ENCODE data around the gene WDR91.
"Not testable (repeated sequence)": the region's sequence is repeated elsewhere in the genome, so short reads cannot be mapped to it uniquely, and the experiment has no call there.

WDR91 gene

DNA sequence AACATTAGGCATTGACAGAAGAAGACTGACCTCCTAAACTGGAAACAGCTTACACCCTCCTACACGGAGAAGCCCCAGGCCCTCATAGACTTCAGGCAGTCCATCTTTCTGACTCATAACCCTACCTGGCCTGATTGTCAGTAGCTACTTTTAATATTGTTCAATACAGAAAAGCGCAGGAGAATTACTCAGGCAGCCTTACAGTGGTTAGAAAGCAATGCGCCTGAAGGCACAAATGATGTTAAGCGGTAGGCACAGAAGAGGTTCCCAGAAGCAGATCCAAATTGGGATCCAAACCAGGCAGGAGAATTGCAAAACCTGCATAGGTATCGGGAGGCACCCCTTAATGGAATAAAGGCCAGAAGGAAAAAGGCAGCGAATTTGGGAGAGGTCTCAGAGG is 35.4 kb downstream of the WDR91 start:
- DNase-seq: no peak

DNA sequence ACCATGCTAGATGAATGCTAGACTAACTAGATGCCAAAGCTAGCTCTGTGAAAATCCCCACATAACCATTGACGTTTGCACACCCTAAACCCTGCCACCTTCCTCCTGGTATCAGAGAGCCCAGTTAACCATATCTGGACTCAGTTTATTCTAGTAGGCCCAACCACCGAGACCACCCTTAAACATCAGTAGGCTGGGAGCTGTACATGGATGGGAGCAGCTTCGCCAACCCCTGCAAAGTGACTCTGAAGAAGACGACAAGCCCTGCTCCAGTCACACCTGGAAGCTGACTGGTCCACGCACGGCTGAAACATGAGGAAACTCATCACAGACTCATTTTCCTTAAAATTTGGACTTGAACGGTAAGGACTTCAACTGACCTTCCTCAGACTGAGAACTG is 36.4 kb downstream of the WDR91 start:
- no peak for DNase-seq

DNA sequence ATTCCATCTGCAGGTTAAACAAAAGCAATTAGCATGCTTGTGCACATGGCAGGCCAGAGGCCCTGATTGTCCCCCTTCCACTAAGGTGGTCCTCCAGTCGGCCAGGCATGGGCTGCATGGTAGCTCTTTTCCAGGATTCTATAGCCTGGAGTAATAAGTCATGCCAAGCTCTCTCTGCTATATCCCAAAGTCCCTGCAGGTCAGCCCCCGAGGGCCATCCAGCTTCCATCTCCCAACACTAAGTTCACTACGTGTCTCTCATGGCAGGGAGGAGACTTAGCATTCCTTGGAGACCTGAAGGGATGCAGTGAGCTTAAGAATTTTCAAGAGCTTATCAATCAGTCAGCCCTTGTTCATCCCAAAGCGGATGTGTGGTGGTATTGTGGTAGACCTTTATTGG is 37.4 kb downstream of the WDR91 start:
- not testable (repeated sequence) for DNase-seq

DNA sequence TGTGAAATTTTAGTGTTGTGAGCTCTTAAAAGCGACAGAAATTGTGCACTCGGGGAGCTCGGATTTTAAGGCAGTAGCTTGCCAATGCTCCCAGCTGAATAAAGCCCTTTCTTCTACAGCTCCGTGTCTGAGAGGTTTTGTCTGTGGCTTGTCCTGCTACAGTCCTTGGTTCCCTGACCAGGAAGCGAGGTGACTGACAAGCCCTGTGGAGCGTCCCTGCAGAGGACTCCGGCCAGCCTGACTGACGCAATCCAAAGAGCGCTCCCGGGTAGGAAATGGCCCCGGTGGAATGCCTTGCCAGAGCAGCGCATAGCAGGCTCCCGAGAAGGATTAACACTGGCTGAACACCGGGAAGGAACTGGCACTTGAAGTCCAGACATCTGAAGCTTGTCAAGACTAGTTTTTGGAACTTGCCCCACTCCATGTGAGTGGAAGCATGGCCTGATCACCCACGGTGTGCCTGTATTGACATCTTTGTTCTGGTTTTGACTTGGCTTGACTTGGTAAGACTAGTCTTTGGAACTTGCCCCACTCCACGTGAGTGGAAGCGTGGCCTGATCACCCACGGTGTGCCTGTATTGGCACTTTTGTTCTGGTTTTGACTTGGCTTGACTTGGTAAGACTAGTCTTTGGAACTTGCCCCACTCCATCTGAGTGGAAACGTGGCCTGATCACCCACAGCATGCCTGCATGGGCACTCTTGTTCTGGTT is 39.6 kb downstream of the WDR91 start:
- not testable (repeated sequence) for DNase-seq

DNA sequence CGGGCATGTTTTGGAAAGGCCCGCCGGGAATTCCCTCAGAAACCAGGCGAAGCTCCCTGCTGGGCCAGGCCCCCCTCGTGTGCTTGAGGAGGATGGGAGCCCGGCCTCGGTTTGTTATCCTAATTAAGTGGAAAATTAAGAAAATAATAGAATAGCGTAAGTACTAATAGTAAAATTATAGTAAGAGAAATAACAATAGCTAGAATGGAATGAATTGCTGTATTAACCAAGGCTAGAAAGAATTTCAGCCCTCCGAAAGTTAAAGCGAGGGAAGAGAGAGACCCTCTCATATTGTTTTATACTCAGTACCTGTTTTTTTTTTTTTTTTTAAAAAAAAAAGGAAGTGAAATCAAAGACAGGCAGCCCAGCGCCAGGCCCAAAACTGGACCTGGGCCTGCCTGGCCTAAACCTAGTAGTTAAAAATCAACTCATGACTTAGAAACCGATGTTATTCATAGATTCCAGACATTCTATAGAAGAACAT is 40.3 kb downstream of the WDR91 start:
- not testable (repeated sequence) for DNase-seq

DNA sequence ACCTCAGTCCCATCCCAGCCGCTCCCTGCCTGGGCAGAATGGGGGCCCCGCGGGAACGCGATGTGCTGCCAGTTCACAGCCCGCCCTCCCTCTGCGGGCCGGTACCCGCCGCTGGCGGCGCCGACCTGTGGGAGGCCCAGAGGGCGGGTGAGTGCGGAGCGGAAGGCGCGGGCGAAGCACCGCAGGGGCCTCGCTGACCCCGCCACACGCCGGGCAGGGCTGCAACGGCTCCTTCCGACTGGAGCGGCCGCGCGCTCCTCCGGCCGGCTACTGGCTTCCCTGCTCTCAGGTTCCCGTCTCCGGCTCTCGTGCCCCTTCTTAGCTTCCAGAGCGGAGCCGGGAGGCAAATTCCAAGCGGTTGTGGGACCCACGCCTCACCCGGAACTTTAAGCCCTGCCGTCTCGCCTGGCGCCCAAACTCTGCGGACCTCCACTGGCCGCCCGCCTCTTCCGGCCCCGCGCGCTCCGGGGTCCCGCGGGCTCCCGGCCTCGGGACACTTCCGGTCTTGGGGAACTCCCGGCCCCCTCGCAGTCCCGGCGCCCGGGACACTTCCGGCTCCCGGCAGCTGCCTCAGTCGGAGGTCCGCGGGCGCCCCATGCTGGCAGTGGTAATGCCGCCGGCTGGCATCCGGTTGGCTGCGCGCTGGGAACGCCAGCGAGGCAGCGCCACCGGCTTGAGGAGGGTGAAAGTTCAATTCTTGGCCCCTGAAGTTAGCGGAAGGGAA is 40.9 kb downstream of the WDR91 start, which contains the start of gene CYREN:
TSS of gene CYREN (minus strand) at position 434 of the 724 bp plus-strand sequence. CDS start 1,785 bp downstream, outside the sequence.
- DNase-seq: peak; percentile 83

DNA sequence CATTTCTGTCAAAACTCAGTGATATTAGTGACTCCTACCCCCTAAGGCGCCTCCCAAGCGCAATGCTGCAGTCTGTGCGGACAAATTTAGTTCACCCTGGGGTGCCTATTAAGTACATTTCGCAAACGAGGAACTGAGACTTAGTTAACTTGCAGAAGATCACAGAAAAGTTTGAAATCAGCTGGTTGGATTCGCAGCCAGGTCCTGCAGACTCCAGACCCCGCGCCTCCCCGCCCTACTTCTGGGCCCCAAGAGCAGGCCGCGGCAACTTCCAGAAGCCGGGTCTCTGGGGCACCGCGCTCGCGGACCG is 41.4 kb downstream of the WDR91 start:
- DNase-seq: no peak

DNA sequence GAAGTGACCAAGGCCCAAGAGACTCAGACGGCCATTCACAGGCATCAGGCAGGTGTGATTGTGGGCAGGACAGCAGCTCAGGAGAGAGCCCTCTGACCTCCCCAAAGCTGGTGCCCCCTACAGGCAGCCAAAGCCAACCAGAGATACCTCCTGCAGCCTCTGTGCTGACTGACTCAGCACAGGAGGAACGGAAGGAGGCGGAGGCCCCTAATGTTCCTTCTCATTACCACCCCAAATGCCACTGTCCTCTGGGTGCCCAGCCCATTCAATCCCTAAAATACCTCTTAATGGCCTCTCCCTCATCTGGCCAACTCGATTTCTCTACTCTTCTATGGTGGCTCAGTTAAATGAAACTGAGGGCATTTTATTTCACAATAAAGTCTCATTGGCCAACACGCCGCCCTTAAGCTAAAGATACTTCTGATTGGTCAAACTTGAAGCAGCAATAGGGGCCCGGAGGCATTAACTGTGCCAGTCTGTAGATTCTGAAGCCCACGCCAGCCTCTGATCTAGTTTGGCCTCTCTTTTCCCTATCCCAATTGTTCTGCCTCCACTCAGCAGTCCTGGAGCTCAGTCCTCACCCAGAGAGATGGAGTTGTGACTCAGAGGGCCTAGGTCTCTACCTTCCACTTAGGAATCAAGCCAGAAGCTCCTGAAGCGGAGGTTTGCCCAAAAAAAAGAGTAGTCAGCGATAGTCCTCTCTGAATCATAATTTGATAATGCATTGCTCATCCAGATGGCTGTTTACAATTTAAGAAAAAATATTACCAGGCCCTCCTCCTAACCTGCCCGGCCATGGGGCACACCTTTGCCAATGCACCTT is 42.0 kb downstream of the WDR91 start:
- DNase-seq: peak; percentile 37

DNA sequence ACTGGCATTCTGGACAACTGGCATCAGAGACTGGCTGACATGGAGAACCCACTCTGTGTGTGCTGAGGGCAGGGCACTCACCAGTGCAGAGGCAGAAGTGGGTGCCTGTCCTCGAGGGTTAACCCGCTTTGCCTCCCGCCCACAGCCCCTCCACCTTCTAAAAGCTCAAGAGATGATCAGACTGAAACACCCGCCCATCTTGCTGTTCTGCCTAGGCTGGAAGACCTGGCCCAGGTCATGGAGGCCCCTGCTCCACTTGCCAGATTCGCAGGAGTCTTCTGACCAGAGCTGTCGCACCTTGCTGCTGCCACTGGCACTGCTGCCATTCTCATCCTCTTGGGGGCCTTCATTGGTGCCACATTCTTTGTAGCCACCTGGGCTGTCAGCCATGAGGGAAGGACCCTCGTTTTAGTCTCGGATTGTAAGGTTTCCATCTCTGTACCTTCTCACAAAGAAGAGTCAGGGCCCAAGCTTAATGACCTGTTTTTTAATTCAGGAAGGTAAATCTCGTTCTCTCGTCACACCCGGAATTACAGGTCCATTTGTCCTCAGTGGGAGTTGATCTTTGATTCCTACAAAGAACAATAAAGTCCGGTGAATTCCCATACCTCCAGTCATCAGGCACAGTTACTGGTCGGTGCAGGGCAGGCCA is 42.7 kb downstream of the WDR91 start:
- no peak for DNase-seq

DNA sequence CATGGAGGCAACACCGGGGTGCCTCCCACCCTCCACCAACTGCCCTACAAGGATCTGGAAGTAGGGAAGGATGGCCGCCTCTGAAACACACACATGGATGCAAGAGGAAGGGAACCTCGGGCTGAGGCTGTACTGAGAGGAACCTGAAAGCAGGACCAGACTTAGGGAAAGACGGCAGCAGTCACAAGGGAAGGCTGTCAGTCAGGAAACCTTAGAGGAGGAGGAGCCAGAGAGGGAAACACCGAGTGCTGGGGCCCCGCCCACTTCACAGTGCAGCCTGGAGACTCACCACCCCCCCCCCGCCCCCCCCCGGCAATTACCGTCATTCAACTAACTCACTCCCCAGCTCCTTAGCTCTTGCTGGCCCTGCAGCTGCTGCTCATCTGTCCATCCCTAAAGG is 43.3 kb downstream of the WDR91 start:
- DNase-seq: no peak

DNA sequence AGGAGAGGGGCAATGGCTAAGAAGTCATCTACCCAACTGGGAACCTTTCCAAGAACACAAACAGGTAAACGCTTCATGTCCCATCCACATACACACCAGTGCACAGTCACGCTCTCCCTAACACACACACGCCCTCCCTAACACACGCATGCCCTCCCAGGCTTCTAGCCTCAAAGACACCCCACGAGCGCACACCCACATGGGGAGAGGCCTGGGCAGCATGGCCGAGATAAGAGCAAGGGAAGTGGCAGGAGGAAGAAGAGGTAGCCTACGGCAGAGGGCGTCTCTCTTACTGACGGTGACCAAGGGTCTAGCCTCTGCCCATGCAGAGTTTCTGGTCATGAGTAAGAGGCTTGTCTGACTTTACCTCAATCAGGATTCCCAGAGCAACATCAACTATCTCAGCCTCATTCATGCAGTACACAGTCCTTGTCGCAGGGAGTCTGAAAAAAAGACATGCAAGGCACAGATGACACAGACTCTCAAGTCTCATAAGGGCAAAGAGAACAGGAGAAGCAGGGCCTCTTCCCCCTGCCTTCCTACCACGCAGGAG is 43.9 kb downstream of the WDR91 start:
- DNase-seq: no peak

DNA sequence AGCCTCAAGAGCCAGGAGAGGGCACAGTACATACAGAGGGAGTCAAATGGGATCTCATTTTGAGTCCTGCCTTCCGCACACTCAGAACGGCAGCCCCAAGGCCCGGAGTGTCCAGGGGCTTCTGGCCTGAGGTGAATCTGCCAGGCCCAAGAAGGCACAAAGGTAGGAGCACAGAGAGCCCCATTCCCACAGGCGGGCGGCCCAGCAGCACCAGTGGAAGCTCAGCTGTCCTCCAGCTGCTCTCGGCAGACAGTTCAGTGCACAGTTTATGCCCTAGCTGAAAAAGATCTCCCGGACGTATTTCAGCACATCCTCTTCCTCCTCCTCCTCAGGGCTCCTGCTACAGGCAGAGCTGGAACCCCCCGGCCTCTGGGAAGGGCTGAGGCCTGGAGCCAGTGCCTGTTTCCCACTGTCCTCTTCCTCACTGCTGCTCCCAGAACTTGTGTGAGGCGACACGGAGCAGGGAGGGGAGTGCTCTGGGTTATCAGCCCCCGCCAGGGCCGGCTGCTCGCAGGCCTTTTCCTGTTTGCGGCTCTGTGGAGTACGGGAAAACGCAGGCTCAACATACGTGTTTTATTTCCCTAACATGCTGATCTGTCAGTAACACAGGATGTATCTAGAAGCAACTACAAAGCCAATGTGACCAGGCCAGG is 44.9 kb downstream of the WDR91 start:
- DNase-seq: no peak

DNA sequence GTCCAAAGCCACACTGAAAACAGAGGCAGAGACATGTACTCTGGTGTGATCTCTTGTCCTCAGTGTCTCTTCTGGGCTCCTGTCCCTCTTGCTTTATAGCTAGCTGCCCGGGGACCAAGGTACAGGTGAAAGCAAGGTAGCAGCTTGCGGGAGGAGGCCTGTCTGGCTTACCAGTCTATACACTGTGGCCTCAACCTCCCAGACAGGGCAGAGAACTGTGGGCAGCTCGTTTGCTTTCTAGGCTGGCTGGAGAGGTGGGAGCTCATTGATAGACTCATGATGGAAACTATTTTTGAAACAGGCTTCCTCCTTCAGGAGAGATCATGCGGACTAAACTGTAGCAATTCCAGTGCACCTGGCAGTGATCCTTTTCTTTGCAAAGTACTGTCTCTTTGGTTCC is 45.5 kb downstream of the WDR91 start:
- DNase-seq: no peak

DNA sequence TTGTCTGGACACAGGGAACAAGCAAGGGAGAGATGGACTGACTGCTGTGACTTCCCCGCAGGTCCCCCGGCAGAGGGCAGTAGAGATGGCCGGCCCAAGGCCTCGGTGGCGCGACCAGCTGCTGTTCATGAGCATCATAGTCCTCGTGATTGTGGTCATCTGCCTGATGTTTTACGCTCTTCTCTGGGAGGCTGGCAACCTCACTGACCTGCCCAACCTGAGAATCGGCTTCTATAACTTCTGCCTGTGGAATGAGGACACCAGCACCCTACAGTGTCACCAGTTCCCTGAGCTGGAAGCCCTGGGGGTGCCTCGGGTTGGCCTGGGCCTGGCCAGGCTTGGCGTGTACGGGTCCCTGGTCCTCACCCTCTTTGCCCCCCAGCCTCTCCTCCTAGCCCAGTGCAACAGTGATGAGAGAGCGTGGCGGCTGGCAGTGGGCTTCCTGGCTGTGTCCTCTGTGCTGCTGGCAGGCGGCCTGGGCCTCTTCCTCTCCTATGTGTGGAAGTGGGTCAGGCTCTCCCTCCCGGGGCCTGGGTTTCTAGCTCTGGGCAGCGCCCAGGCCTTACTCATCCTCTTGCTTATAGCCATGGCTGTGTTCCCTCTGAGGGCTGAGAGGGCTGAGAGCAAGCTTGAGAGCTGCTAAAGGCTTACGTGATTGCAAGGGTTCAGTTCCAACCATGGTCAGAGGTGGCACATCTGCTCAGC is 46.8 kb downstream of the WDR91 start:
- no peak for DNase-seq

DNA sequence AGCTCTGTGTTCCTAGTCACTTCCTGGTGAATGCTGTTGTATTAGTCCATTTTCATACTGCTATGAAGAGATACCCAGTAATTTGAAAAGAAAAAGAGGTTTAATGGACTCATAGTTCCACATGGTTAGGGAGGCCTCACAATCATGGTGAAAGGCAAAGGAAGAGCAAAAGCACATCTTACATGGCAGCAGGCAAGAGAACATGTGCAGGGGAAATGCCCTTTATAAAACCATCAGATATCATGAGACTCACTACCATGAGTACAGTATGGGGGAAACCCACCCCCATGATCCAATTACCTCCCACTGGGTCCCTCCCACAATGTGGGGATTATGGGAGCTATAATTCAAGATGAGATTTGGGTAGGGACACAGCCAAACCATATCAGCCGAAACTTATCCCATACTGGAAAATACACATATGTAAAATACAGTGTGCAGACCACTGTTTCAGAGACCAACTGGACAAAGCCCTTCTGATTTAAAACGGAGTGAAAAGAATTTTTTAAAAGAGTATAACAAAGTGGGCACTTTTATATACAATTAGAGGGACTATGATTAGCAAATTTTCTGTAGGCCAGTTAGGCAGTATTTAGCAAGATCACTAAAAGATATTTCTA is 48.8 kb downstream of the WDR91 start:
- DNase-seq: no peak

DNA sequence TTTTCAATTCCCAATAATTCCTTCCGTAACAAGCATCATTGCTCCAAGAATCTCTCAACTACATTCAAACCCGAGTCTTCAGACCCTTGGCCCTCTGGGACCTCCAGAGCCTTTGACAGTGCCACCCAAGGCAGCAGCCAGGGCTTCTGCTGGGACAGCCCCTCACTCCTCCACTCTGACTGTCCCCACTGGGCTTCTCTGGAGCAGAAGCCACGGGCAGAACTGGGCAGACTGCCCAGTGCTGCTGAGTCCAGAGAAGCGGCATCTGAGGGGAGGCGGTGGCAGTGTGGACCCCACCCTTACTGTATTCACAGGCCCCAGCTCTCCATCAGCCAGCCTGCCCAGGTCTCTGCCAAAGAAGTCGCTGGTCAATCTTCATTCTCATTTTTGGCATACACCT is 49.7 kb downstream of the WDR91 start:
- DNase-seq: no peak

DNA sequence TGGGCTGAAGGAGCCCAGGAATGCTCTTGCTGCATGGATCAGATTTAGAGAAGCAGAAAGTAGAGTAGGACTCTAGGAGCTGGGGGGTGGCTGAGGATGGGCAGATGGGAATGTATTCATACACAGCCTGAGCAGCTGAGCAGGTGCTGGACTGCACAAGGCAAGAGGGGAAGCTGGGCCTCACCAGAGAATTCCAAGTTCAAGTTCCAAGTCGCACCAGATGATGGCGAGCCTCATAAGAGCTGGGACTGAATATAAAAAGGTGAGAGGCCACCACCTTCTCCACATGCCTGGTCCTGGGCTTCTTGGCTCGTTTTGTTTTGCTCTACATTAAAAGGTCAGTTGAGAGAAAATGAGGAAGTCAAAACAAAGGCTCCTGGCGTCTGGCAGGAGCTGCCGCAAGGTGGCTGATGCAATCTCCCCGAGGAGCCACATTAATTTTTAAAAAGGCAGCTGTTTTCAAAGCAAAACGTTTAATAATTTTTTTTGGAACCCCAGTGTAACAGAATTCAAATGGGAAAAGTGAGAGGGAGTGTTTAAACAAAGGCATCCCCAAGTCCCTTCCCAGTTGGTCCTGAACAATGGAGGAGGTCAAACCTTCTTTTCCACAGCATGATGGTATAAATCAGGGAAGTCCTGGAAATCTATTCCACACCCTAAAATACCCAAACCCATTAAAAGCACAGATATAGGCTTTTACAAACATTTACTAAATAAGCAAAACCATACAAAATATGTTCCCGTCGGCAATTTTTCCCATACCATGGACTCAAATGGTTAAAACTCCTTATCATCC is 50.3 kb downstream of the WDR91 start:
- DNase-seq: no peak

DNA sequence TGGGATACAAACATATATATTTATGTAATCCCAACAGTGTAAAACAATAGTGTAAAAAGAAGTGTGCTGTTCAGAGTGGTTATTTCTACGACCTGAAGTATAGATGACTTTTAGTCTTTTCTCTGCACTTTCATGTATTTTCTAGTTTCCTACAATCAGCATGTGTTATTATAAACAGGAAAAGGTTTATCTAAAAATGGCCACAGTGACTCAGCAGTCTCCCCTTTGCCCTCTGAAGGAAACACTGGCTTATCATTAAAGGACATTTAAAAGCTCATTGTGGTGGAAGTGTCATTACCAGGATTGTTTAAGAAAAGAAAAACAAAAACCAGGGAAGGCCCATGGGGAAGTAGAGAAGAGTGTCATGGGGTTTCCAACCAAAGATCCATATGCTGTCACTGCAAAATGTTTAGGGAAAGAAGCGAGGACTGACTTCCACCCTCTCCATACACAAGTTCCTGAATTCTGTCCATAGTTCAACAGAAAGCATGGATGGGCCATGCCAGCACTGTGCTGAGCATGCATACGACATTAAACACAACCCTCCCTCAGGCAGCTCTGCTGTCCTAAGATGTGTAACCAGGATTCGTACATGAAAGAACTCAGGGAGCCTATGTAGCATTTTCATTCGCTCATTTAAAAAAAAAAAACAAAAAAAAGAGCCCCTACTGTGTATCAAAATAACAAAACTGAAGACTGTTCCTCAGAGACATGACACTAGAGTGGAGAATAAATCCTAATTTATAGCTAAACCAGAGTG is 51.0 kb downstream of the WDR91 start:
- DNase-seq: no peak

DNA sequence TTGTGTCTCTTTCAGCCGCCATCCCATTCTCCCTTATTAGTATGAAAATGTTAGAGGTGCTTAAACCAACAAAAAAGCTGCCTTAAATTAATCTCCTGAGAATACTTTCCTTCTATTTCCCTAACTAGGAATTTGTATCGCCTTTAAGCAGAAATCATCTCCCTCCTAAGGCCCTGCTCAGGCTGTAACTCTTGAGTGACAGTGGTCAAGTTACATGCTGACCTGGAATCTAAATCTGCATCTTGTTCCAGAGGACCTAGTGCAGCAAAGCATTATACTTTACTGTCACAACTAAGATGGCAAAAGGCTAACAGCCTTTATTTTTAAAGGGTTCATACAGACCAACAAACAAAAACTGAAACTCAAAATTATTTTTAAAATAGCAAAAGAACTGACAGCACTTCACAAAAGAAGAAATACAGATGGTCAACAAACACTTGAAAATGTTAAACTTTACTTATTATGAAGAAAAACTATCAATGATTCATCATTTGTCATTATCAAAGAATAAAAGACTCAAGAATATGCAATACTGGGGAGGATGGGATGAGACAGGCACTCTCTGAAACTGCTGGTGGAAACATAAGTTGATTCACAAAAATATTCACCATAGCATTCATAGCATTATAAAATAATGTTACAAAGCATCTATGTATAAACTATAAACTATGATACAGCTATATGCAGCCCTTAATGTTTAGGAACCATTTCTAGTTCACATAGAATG is 51.8 kb downstream of the WDR91 start:
- DNase-seq: no peak
